HG02798 (cell line): ENCODE data around the gene FRZB.

Source experiments
- ATAC-seq: cut with Tn5 transposase; IDR thresholded peaks from one replicate; pipeline ENCODE4 v1.9.1; 2021; ENCODE audit warnings: mild to moderate bottlenecking; ENCODE audit not compliant: unreplicated experiment, poor library complexity

FRZB gene

DNA sequence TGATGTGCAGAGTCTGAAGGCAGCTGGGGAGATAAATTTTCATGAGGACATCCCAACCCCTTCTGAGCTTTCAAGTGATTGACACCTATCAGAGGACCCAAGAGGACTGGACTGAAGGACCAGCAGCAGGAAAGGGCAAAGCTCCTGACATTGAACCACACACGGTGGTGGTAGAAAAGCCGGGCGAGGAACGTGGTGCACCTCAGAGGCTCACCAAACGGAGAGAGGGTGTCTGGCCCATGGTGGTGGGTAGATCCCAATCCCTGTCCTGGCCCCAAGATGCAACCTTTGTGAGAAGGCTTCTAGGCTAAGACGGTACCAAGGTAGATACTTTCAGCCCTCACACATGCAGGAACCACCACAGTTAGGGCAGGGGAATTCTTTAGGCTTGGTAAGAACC lies 52.1 kb downstream of the FRZB start:
- ATAC-seq, result no peak

DNA sequence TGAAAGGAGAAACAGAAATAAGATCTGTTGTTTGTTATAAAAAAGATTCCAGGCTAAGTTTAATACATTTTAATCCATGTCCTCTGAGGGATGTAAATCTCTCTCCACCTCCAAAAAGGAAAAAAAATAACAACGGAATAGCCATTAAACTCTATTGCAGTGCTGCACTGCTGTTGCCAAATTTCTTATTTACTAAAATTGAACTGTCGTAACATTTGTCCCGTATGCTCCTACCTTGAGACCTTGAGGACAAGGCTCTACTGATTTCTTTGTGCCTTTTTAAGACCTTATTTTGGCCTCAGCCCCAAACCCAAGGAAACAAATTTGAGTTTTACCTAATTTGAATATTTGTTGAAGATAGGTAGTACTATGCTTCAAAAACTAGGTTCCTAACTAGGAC lies 56.4 kb downstream of the FRZB start:
- ATAC-seq, result no peak

DNA sequence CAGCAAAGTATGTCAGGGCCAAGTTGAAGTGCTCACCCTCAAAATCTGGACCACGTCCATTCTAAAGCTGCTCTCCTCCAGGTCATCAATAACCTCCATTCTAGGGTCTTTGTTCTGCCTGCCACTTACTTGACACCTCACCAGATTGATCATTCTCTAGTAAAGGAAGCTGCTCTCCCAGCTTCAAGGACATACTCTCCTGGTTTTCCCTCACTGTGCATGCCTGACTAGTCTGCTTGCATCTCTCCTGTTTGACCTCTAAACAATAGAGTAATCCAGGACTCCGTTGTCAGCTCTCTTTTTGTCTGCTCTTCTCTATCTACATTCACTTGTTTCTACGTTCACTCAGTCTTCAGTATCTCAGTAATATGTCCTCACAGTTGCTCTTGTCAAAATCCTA lies 59.1 kb downstream of the FRZB start:
- no peak for ATAC-seq

DNA sequence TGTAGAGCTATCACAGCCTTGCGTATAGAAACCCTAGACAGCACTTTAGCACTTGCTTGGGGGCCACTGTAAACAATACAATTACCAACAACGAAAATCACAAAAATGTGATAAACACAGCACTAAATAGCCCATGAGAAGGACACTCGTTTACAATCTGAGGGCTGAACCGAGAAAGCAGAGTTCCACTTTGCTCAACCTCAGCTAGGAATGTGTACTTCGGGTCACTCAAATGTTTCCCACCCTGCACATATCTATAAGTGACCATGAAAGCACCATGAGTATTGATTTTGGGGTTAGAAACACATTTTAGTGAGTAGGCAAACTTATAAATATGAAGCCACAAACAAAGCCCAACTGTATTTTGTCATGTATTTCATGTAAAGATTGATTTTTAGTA lies 62.3 kb downstream of the FRZB start:
- no peak for ATAC-seq

DNA sequence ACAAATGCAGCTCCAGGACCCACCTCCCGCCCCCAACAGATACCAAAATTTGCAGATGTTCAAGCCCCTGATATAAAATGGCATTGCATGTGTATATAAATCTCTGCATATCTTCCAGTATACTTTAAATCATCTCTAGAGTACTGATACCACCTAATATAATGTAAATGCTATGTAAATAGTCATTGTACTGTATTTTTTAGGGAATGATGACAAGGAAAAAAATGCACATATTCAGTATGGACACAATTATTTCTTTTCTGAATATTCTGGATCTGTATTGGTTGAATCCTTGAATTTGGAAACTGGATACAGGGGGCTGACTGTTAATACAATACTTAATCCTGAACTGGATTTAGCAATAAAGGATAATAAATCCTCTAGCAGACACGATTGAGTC lies 67.7 kb downstream of the FRZB start:
- ATAC-seq, result no peak

DNA sequence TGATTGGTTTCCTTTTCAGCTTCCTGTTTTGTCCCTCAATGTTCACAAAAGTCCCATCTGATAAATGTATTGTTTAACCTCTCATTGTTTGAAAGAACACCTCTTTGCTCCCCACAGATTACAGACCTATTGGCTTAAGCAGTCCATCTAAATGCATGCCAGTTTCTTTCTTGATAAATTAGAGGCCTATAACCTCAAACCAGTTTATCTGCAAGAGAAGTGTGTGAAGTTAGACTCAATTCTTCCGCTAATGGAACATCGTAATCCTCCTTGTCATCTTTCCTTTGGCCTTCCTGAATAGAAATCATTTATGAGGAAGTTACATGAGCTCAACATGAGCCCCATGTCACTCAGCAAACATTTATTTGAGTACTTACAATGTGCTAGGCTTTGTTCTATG lies 74.0 kb downstream of the FRZB start:
- no peak for ATAC-seq

DNA sequence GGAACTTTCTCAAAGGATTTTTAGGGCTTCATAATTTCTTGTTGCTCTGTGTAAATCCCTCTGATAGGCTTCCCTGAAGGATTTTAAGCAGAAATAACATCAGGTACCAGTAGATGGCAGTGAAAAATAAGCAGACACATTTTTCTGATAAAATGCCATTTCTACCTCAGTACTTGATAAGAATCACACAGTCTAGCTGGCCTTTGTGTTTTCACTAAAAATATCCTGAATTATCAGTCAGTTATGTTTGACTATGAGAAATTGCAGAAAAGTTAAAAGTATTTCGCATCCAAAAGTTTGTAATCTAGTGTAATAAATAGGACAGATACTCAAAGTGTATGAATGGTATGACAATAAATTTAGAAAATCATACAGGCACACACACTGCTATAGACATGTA lies 81.7 kb downstream of the FRZB start:
- ATAC-seq, result no peak

DNA sequence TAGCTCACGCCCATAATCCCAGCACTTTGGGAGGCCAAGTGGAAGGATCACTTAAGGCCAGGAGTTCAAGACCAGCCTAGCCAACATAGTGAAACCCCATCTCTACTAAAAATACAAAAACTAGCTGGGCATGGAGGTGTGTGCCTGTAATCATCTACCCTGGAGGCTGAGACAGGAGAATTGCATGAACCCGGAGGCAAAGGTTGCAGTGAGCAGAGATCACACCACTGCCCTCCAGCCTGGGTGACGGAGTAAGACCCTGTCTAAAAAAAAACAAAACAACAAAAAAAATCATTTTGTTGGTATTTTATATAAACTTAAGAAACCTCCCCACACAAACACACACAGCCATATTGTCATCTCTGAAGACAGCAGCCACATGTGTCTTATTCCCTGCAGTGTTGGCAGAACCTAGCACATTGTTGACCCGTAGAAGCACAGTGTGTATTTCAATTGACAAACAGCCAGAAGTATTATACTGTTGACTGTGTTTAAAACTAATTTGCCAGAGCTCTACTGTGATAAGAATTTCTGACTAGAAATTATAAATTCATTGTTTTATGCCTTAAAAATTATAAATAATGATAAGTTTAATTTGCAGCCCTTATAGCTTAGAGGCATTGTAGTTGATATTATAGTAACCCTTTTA lies 82.3 kb downstream of the FRZB start:
- ATAC-seq, result no peak
